KG1 (cell line): Measurements from ENCODE around the gene CEP70.
"Not testable (repeated sequence)": the region's sequence is repeated elsewhere in the genome, so short reads cannot be mapped to it uniquely, and the experiment has no call there.

Experiments
- DNase-seq: peaks from one replicate; lab custom pipeline; 2025; lab: John Stamatoyannopoulos, UW

Gene CEP70

DNA sequence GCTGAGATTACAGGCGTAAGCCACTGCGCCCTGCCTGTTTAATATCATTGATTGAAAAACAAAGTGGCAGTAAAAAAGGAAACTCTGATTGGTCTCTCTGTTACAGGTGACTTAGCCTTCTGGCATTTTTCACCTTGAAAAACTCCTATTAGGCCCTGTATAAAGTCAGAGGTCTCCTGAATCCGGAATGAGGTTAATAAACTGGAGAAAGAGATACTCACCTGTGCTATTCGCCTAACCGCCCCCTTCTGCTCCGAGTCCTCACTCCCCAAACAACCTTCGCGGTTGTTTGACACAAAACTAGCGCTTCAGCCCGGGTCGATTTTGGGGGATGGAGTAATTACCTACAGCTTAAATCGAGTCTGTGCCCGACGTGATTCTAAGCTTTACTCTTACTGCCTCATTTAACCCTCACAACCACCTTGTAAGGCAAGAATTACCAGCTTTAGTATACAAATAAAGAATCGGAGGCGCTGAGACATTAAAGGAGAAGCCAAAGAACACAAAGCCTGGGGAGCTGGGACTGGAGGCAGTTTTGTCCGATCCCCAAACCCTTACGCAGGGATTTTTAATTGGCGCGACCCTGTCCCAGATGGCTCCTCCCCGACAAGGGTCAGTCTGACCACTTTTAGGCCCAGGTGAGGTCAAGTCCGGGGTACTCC lies 441 bp downstream of the CEP70 start:
- DNase-seq, result no peak

- no peak for DNase-seq
Measured at GRCh38 chr3:138591392-138591791, 2.7 kb downstream of the CEP70 start.

GRCh38 chr3:138588445-138588844 lies 5.6 kb downstream of the CEP70 start:
- DNase-seq, result no peak

DNA sequence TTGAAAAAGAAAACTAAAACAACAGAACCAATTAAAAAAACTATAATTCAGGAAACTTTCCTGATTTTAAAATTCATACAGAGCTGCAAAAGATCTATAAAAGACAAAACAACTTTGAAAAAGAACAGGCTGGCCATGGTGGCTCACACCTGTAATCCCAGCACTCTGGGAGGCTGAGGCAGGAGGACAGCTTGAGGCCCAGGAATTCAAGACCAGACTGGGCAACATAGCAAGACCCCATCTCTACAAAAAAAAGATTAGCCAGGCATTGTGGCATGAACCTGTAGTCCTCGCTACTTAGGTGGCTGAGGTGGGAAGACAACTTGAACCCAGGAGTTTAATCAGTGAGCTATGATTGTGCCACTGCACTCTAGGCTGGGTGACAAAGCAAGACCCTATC lies 6.7 kb downstream of the CEP70 start:
- no peak for DNase-seq

- DNase-seq, result no peak
Measured at GRCh38 chr3:138578961-138579574, 15.0 kb downstream of the CEP70 start.

- DNase-seq, result no peak
Measured at GRCh38 chr3:138578141-138578540, 15.9 kb downstream of the CEP70 start.

DNA sequence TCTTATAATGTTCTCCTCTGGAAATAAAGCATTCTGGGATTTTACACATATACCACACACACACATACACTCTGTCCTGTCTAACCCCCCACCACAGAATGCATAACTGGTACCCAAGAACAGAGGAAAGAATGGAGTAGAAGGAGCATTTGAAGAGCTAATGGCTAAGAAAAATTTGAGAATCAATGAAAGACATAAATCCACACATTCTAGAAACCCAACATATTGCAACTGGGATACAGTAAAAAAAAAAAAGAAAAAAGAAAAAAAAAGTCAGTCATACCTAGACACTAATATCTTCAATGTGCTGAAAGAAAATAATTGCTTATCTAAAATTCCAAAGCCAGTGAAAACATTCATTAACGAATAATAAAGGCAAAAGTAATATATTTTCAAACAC lies 20.9 kb downstream of the CEP70 start:
- DNase-seq, result no peak

DNA sequence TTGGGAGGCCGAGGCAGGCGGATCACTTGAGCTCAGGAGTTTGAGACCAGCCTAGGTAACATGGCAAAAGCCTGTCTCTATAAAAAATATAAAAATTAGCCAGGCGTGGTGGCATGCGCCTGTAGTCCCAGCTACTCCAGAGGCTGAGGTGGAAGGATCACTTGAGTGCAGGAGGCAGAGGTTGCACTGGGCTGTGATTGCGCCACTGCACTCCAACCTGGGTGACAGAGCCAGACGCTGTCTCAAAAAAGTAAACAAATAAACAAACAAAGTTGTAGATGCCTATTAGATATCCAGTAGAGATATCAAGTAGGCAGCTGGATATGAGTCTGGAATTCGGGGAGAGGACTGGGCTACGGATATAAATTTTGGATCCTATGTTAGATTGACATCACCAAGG lies 24.4 kb downstream of the CEP70 start:
- not testable (repeated sequence) for DNase-seq

DNA sequence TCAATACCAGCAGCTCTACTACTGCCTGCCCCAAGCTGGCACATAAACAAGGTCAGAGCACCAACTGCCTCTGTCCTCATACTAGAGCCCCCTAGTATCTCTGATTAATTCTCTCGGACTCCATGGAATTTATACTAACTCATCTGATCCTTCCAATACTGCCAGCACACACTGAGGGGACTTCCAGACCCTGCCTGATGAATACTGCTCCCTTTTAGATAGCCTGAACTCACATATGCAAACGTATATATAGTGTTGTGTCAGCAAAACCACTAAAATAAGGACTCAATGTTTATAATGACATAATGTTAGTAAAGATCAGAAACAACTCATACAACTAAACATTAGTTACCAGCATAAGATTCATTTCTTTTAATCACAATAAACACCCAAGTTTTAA lies 25.0 kb downstream of the CEP70 start:
- DNase-seq, result no peak

DNA sequence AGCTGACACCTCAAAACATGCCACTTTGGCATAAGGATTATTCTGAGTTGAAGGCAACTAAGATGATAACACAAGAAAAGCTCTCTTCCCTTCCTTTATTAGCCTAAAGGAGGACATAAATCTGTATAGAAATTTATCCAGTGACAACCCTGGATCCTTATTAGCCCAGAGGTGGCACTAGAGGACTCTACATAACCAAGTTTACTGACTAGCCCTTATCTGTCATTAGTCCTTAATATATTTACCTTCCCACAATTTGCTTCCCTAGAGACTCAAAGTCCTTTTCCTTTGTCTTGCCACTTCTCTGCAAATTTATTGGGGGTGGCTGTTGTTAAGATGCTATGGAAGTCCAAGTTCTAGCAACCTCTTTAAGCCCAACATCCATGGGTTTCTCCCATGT lies 26.7 kb downstream of the CEP70 start:
- DNase-seq, result no peak

DNA sequence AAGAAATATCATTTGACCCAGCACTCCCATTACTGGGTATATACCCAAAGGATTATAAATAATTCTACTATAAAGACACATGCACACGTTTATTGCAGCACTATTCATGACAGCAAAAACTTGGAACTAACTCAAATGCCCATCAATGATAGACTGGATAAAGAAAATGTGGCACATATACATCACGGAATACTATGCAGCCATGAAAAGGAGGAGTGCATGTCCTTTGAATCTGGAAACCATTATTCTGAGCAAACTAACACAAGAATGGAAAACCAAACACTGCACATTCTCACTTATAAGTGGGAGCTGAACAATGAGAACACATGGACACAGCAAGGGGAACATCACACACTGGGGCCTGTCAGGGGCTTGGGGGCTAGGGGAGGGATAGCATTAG lies 27.8 kb downstream of the CEP70 start:
- DNase-seq, result not testable (repeated sequence)

- DNase-seq, result not testable (repeated sequence)
Measured at GRCh38 chr3:138562902-138563301, 31.2 kb downstream of the CEP70 start.

- DNase-seq, result no peak
Measured at GRCh38 chr3:138560501-138560900, 33.6 kb downstream of the CEP70 start.

- DNase-seq, result no peak
Measured at GRCh38 chr3:138559134-138559533, 34.9 kb downstream of the CEP70 start.

DNA sequence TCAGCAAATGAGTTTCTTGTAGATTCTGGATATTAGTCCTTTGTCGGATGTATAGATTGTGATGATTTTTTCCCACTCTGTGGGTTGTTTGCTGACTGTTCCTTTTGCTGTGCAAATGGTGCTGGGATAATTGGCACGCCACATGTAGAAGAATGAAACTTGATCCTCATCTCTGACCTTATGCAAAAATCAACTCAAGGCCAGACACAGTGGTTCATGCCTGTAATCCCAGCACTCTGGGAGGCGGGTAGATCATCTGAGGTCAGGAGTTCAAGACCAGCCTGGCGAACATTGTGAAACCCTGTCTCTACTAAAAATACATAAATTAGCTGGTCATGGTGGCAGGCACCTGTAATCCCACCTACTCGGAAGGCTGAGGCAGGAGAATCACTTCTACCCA lies 39.3 kb downstream of the CEP70 start:
- not testable (repeated sequence) for DNase-seq

DNA sequence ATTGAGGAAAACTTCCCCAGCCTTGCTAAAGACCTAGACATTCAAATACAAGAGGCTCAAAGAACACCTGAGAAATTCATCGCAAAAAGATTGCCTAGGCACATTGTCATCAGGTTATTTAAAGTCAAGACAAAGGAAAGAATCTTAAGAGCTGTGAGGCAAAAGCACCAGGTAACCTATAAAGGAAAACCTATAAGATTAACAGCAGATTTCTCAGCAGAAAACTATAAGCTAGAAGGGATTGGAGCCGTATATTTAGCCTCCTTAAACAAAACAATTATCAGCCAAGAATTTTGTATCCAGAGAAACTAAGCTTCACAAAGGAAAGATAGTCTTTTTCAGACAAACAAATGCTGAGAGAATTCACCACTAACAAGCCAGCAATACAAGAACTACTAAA lies 43.1 kb downstream of the CEP70 start:
- not testable (repeated sequence) for DNase-seq

GRCh38 chr3:138549179-138549977 lies 44.7 kb downstream of the CEP70 start:
- no peak for DNase-seq

GRCh38 chr3:138547342-138547975 lies 46.6 kb downstream of the CEP70 start:
- no peak for DNase-seq

DNA sequence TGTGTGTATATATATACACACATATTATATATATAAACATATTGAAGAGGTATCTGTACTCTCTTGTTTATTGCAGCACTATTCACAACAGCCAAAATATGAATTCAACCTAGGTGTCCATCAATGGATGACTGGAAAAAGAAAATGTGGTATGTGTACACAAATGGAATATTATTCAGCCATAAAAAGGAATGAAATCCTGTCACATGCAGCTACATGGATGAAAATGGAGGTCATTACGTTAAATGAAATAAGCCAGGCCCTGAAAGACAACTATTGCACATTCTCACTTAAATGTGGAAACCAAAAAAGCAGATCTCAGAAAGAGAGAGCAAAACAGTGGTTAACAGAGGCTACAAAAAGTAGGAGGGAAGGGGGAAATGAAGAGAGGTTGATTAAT lies 49.5 kb downstream of the CEP70 start:
- no peak for DNase-seq

DNA sequence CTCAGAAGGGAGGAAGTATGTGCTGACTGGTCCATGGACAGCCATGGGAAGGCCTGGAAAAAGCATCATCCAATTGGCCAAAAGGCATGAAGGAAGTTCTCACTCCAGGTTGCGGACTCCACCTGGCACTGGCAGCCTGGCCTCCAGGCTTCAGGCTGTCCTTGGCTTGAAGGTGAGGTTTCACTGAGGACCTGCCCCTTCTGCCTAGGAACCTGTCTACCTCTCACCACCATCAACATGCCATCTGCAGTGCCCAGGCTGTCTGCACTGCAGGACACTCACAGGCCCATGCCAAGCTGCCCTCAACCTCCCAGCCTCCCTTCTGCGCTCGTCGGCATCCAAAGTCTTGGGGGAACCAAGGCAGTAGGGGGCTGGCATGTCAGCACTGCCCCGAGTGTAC lies 51.1 kb downstream of the CEP70 start:
- DNase-seq, result no peak

DNA sequence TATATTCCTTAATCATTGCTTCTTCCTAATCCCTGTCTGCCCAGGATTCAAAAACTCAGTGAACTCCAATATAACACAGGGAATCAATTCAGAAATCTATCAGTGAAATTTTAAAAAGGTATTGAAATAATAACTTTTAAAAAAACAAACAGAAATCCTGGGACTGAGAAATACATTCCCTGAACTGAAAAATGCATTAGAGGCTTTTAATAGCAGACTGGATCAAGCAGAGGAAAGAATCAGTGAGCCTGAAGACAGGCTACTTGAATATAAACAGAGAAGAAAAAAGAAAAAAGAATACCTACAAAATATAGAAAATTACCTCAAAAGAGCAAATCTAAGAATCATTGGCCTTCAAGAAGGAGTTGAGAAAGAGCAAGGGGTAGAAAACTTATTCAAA lies 54.7 kb downstream of the CEP70 start:
- DNase-seq, result no peak

DNA sequence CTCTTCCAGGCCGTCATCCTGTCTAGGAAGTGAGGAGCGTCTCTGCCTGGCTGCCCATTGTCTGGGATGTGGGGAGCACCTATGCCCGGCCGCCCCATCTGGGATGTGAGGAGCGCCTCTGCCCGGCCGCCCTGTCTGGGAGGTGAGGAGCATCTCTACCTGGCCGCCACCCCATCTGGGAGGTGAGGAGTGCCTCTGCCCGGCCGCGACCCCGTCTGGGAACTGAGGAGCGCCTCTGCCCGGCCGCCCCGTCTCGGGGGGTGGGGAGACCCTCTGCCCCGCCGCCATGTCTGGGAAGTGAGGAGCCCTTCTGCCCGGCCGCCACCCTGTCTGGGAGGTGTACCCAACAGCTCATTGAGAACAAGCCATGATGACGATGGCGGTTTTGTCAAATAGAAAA lies 72.6 kb downstream of the CEP70 start:
- DNase-seq, result not testable (repeated sequence)
